HepG2 (cell line): Measurements from ENCODE around the gene MIB2. TPM values are rescaled to one million over a fixed set of nuclear protein-coding genes. Genes with fewer than 3 reads are reported as not detected.
"Not testable (repeated sequence)": the region's sequence is repeated elsewhere in the genome, so short reads cannot be mapped to it uniquely, and the experiment has no call there.

Experiments used
- ATAC-seq: fragments of 200-7000 bp; cut with Tn5 transposase; 3 replicates; pipeline ENCODE4 v1.9.1; 2020; ENCODE audit warnings: mild to moderate bottlenecking, moderate library complexity
- BruUV-seq: library from RNA; stranded (reverse); fragments of 400-500 nt; replicated peaks from 2 replicates; lab custom pipeline; 2021; lab: Mats Ljungman, UMichigan
- CTCF ChIA-PET: fragments of 300-600 bp; formaldehyde crosslinking; extraction: SDS; loops from one replicate; lab custom pipeline; 2021; ENCODE audit warnings: low total read pairs, inconsistent platforms, low intra/inter-chr PET ratio; lab: Yijun Ruan, JAX
- POLR2A ChIA-PET: fragments of 350-600 bp; sonication (Branson Sonifier 250); formaldehyde crosslinking; loops from one replicate; lab custom pipeline; 2020; ENCODE audit warnings: antibody characterized with exemption, inconsistent platforms; lab: Yijun Ruan, JAX
- DNase-seq: peaks from one replicate; pipeline ENCODE4 v3.0.0-alpha.2; 2015; ENCODE audit warnings: low spot score
- FAIRE-seq: peaks from 3 replicates; lab custom pipeline; 2011; peaks lifted over from hg19 to GRCh38; lab: Jason Lieb, UNC
- H2AFZ ChIP-seq: one replicate; pipeline ENCODE4 v1.6.1; 2011; ENCODE audit warnings: low read length, inconsistent platforms
- H3K27ac ChIP-seq: fragments of 300-600 bp; 3 replicates; pipeline ENCODE4 v1.8.0; 2011; ENCODE audit warnings: mixed run types, mild to moderate bottlenecking, mixed read lengths, low read length, inconsistent platforms; ENCODE audit not compliant: insufficient read depth; ENCODE audit errors: extremely low read length
- H3K27me3 ChIP-seq, 2 experiments: fragments of 200-600 bp in 1 of 2; 2 replicates in 1 of 2; 3 replicates in 1 of 2; pipeline versions ENCODE4 v1.6.0 to v1.8.0; 2011; ENCODE audit warnings: low read length in 2 of 2, mild to moderate bottlenecking in 2 of 2, moderate library complexity in 2 of 2, inconsistent platforms in 1 of 2; ENCODE audit not compliant: insufficient read depth in 2 of 2, control insufficient read depth in 1 of 2
- H3K36me3 ChIP-seq, 2 experiments: fragments of 200-600 bp in 1 of 2; replicated peaks in 1 of 2; 2 replicates in 1 of 2; 3 replicates in 1 of 2; pipeline versions ENCODE4 v1.5.1 to v1.8.0; 2011; ENCODE audit warnings: low read length in 2 of 2, inconsistent platforms in 1 of 2; ENCODE audit not compliant: insufficient read depth in 2 of 2, control insufficient read depth in 1 of 2
- H3K4me1 ChIP-seq: 2 replicates; pipeline ENCODE4 v1.5.1; 2012; ENCODE audit warnings: low read length, inconsistent platforms; ENCODE audit not compliant: insufficient read depth
- H3K4me2 ChIP-seq: 2 replicates; pipeline ENCODE4 v1.6.0; 2011; ENCODE audit warnings: low read depth, low read length, inconsistent platforms
- H3K4me3 ChIP-seq, 3 experiments: fragments of 200-600 bp in 1 of 3; sonication (generic), shearing (Covaris generic) in 1 of 3; replicated peaks in 1 of 3; 2 replicates each; pipeline ENCODE4 v1.5.1; 2011 to 2016; ENCODE audit warnings: low read length in 3 of 3, inconsistent platforms in 2 of 3, low read depth in 2 of 3, mild to moderate bottlenecking in 2 of 3, control low read depth in 1 of 3, mixed read lengths in 1 of 3; ENCODE audit not compliant: insufficient read depth in 1 of 3
- H3K79me2 ChIP-seq: one replicate; pipeline ENCODE4 v1.6.1; 2011; ENCODE audit warnings: low read length, inconsistent platforms; ENCODE audit not compliant: insufficient read depth
- H3K9ac ChIP-seq: 2 replicates; pipeline ENCODE4 v1.6.0; 2011; ENCODE audit warnings: mild to moderate bottlenecking, low read depth, low read length, inconsistent platforms; ENCODE audit not compliant: insufficient read depth
- H3K9me3 ChIP-seq: 2 replicates; pipeline ENCODE4 v1.5.1; 2012; ENCODE audit warnings: mild to moderate bottlenecking, low read length
- H4K20me1 ChIP-seq: 2 replicates; pipeline ENCODE4 v1.6.0; 2011; ENCODE audit warnings: inconsistent platforms, mild to moderate bottlenecking, low read length, moderate library complexity; ENCODE audit not compliant: insufficient read depth
- FOXM1 ChIP-seq: sonication (generic); formaldehyde crosslinking; IDR thresholded peaks from 2 replicates; pipeline ENCODE4 v1.5.0; 2020; ENCODE audit warnings: missing genetic modification reagents
- GZF1 ChIP-seq: sonication (generic); formaldehyde crosslinking; IDR thresholded peaks from 2 replicates; pipeline ENCODE4 v1.5.1; 2020; ENCODE audit warnings: mild to moderate bottlenecking, missing genetic modification reagents
- MAFK ChIP-seq, 2 experiments: IDR thresholded peaks in 1 of 2; conservative IDR thresholded peaks in 1 of 2; 2 replicates each; pipeline ENCODE4 v1.6.1; 2011; ENCODE audit warnings: improper control_type of control experiment in 2 of 2, low read length in 2 of 2
- PAWR ChIP-seq: sonication (generic); formaldehyde crosslinking; IDR thresholded peaks from 2 replicates; pipeline ENCODE4 v1.4.0; 2020; ENCODE audit warnings: missing genetic modification reagents, mild to moderate bottlenecking, borderline replicate concordance
- POLR2AphosphoS2 ChIP-seq: IDR thresholded peaks from 2 replicates; pipeline ENCODE4 v1.6.1; 2011; ENCODE audit warnings: low read depth, low read length, improper control_type of control experiment
- RFX3 ChIP-seq: IDR thresholded peaks from 2 replicates; pipeline ENCODE4 v1.6.1; 2016; ENCODE audit warnings: missing biosample characterization, missing genetic modification reagents
- SIX4 ChIP-seq: sonication (generic); formaldehyde crosslinking; IDR thresholded peaks from 2 replicates; pipeline ENCODE4 v1.4.0; 2020; ENCODE audit warnings: missing genetic modification reagents
- SP1 ChIP-seq, 2 experiments: fragments of 450-650 bp in 1 of 2; sonication (generic) in 1 of 2; formaldehyde crosslinking in 1 of 2; IDR thresholded peaks; 2 replicates each; pipeline versions ENCODE4 v1.4.0 to v1.6.1; 2016 to 2020; ENCODE audit warnings: missing genetic modification reagents in 1 of 2
- U2AF1 ChIP-seq: fragments of 200-400 bp; formaldehyde crosslinking; optimal IDR thresholded peaks from 2 replicates; pipeline ENCODE3; 2017; ENCODE audit warnings: mild to moderate bottlenecking, low read depth, low read length
- ZBTB20 ChIP-seq: sonication (generic); formaldehyde crosslinking; IDR thresholded peaks from 2 replicates; pipeline ENCODE4 v1.8.1; 2023; ENCODE audit warnings: missing genetic modification reagents, low read depth, mild to moderate bottlenecking, borderline replicate concordance
- ZFP90 ChIP-seq: sonication (generic); formaldehyde crosslinking; IDR thresholded peaks from 2 replicates; pipeline ENCODE4 v1.8.0; 2022; ENCODE audit warnings: missing genetic modification reagents, mild to moderate bottlenecking, inconsistent platforms, borderline replicate concordance
- ZFY ChIP-seq: sonication (generic); formaldehyde crosslinking; IDR thresholded peaks from 2 replicates; pipeline ENCODE4 v1.4.0; 2020; ENCODE audit warnings: missing genetic modification reagents
- ZNF121 ChIP-seq: sonication (generic); formaldehyde crosslinking; IDR thresholded peaks from 2 replicates; pipeline ENCODE4 v1.5.0; 2020; ENCODE audit warnings: mild to moderate bottlenecking, missing genetic modification reagents
- ZNF777 ChIP-seq: sonication (generic); formaldehyde crosslinking; IDR thresholded peaks from 2 replicates; pipeline ENCODE4 v1.4.0; 2020; ENCODE audit warnings: missing genetic modification reagents
- WGBS: methylation state at CpG from one replicate; pipeline ENCODE4 v1.1.6; 2017; ENCODE audit warnings: low lambda C conversion rate; 5-methylcytosine and 5-hydroxymethylcytosine counted together
- in situ Hi-C: cut with HindIII; loops from 2 replicates; pipeline ENCODE4 v1.10.0; 2017; ENCODE audit warnings: low pct_unique_long_range_greater_than_20kb; ENCODE audit not compliant: extremely low pct_ligation_motif_present
- intact Hi-C: fragments of 100-400 bp; cut with micrococcal nuclease; formaldehyde crosslinking; loops from one replicate; pipeline ENCODE4 v1.10.0; 2022; ENCODE audit not compliant: unreplicated experiment
- polyA plus RNA-seq, 8 experiments: library from polyadenylated mRNA; depleted of rRNA in 3 of 8; stranded (reverse) in 7 of 8; unstranded in 1 of 8; fragments of >200 nt; fragmentation: Illumina TruSeq in 4 of 8; extraction: Trizol in 4 of 8; gene quantifications; 2 replicates each; pipeline versions ENCODE4 v1.2.1 to v1.2.3, GENCODE V29; 2011 to 2016; ENCODE audit warnings: low read depth in 4 of 8, missing spikeins in 1 of 8, mixed read lengths in 1 of 8; ENCODE audit not compliant: insufficient read depth in 1 of 8
- total RNA-seq, 5 experiments: library from RNA; depleted of rRNA; stranded (reverse); fragments of >200 nt; fragmentation: Illumina TruSeq; extraction: Trizol; gene quantifications; 2 replicates each; pipeline ENCODE4 v1.2.3, GENCODE V29; 2016; ENCODE audit warnings: low read depth in 1 of 5
- TF ChIP-seq, protein P1 (sequence below): sonication (generic); formaldehyde crosslinking; IDR thresholded peaks from 2 replicates; pipeline ENCODE4 v1.4.0; 2020; ENCODE audit warnings: missing genetic modification reagents
- TF ChIP-seq, protein P2 (sequence below): sonication (generic); formaldehyde crosslinking; IDR thresholded peaks from 2 replicates; pipeline ENCODE4 v1.4.0; 2020; ENCODE audit warnings: mild to moderate bottlenecking, missing genetic modification reagents
- TF ChIP-seq, protein P3 (sequence below): sonication (generic); formaldehyde crosslinking; IDR thresholded peaks from 2 replicates; pipeline ENCODE4 v1.4.0; 2020; ENCODE audit warnings: mild to moderate bottlenecking, missing genetic modification reagents

MIB2 gene
- total and polyA plus RNA-seq, 2 of the 13 experiments (the other 11 are each of a cell fraction or from before 2014, with no cell fraction given): 19.9 to 30.4 TPM

DNA sequence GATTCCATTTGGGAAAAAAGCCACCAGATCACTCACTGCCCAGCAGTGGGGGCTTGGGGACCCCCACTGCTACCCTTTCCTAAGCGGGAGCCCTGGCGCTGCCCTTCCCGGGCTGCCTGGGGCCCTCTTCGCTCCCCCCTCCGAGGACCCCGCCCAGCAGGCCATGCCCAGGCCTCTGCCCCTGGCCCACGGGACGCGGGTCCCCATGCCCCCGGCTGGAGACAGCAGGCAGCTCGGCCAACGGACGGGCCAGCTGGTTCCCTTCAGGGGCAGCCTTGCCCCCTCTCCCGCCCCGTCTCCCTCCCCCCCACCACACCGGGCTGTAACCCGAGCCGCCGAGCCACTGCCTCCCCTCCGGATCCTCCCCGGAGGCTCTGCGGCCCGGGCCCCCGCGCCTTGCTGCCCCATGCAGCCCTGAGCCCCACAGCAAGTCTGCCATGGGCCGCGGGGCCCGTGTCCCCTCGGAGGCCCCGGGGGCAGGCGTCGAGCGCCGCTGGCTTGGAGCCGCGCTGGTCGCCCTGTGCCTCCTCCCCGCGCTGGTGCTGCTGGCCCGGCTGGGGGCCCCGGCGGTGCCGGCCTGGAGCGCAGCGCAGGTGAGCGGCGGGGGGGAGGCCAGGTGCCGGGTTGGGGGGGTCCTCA lies 16.6 kb downstream of the MIB2 start, which contains the start of gene MMP23B (continued):
- TF ChIP-seq POLR2AphosphoS2 (no peak), GZF1 (CRISPR knock-in tag) (no peak), FOXM1 (CRISPR knock-in tag) (no peak), U2AF1 (no peak), PAWR (no peak), SP1 (IDR thresholded peaks at IDR 0.05) (no peak), SP1 (CRISPR knock-in tag; IDR thresholded peaks at IDR 0.05) (no peak), ZFY (CRISPR knock-in tag) (peak; percentile 41; the same call in 1 of the 2 replicates), ZBTB20 (no peak), SIX4 (peak; percentile 66; the same call in 1 of the 2 replicates), MAFK (conservative IDR thresholded peaks at IDR 0.05 in 1 of 2, IDR thresholded peaks at IDR 0.05 in 1 of 2; ENCODE audit: low read length in 2 of 2) (no peak), RFX3 (CRISPR knock-in tag) (no peak), ZNF121 (no peak), ZFP90 (CRISPR knock-in tag) (no peak), ZNF777 (CRISPR knock-in tag) (0 out of 2 replicates have a peak, but pooled peaks have one; percentile 29)
- TF ChIP-seq, protein P1, sequence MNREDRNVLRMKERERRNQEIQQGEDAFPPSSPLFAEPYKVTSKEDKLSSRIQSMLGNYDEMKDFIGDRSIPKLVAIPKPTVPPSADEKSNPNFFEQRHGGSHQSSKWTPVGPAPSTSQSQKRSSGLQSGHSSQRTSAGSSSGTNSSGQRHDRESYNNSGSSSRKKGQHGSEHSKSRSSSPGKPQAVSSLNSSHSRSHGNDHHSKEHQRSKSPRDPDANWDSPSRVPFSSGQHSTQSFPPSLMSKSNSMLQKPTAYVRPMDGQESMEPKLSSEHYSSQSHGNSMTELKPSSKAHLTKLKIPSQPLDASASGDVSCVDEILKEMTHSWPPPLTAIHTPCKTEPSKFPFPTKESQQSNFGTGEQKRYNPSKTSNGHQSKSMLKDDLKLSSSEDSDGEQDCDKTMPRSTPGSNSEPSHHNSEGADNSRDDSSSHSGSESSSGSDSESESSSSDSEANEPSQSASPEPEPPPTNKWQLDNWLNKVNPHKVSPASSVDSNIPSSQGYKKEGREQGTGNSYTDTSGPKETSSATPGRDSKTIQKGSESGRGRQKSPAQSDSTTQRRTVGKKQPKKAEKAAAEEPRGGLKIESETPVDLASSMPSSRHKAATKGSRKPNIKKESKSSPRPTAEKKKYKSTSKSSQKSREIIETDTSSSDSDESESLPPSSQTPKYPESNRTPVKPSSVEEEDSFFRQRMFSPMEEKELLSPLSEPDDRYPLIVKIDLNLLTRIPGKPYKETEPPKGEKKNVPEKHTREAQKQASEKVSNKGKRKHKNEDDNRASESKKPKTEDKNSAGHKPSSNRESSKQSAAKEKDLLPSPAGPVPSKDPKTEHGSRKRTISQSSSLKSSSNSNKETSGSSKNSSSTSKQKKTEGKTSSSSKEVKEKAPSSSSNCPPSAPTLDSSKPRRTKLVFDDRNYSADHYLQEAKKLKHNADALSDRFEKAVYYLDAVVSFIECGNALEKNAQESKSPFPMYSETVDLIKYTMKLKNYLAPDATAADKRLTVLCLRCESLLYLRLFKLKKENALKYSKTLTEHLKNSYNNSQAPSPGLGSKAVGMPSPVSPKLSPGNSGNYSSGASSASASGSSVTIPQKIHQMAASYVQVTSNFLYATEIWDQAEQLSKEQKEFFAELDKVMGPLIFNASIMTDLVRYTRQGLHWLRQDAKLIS (CRISPR knock-in tag): no peak
- TF ChIP-seq, protein P2, sequence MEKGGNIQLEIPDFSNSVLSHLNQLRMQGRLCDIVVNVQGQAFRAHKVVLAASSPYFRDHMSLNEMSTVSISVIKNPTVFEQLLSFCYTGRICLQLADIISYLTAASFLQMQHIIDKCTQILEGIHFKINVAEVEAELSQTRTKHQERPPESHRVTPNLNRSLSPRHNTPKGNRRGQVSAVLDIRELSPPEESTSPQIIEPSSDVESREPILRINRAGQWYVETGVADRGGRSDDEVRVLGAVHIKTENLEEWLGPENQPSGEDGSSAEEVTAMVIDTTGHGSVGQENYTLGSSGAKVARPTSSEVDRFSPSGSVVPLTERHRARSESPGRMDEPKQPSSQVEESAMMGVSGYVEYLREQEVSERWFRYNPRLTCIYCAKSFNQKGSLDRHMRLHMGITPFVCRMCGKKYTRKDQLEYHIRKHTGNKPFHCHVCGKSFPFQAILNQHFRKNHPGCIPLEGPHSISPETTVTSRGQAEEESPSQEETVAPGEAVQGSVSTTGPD: no peak
- TF ChIP-seq, protein P3, sequence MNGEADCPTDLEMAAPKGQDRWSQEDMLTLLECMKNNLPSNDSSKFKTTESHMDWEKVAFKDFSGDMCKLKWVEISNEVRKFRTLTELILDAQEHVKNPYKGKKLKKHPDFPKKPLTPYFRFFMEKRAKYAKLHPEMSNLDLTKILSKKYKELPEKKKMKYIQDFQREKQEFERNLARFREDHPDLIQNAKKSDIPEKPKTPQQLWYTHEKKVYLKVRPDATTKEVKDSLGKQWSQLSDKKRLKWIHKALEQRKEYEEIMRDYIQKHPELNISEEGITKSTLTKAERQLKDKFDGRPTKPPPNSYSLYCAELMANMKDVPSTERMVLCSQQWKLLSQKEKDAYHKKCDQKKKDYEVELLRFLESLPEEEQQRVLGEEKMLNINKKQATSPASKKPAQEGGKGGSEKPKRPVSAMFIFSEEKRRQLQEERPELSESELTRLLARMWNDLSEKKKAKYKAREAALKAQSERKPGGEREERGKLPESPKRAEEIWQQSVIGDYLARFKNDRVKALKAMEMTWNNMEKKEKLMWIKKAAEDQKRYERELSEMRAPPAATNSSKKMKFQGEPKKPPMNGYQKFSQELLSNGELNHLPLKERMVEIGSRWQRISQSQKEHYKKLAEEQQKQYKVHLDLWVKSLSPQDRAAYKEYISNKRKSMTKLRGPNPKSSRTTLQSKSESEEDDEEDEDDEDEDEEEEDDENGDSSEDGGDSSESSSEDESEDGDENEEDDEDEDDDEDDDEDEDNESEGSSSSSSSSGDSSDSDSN: peak; percentile 50; the same call in 1 of the 2 replicates

DNA sequence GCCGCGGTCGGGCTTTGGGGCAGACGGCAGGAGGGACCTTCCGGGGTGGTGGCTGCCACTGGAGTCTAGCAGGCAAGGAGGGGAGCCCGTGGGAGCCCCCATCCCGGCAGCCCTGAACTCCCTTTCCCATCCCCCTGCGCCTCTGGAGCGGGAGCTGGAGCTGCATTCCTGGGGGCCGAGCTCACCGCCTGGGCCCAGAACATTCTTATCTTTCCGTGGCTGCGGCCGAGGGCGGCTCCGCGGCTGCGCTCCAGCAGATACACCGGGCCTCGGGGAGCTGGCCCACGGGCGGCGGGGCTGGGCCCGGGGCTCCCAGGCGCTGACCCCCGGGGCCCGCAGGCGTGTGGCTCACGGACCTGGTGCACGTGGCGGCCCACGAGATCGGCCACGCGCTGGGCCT lies 18.1 kb downstream of the MIB2 start:
- H3K4me1 ChIP-seq, H3K27ac ChIP-seq, H3K9ac ChIP-seq, POLR2A ChIA-PET, H3K79me2 ChIP-seq, H3K9me3 ChIP-seq, BruUV-seq, H3K36me3 ChIP-seq, H3K4me2 ChIP-seq, H4K20me1 ChIP-seq, FAIRE-seq, in situ Hi-C loops, CTCF ChIA-PET, H2AFZ ChIP-seq, H3K4me3 ChIP-seq, intact Hi-C loops, ATAC-seq, DNase-seq, H3K27me3 ChIP-seq: not testable (repeated sequence)
- no CpG with 5 or more reads among the region's 35 CpGs for WGBS
